WTC11 (cell line): ENCODE results near the gene UBASH3B. TPM values are rescaled to one million over a fixed set of nuclear protein-coding genes. Genes with fewer than 3 reads are reported as not detected.

Experiments
- ATAC-seq: fragments of 200-7000 bp; cut with Tn5 transposase; 2 replicates; pipeline ENCODE4 v1.10.0; 2021; ENCODE audit warnings: mild to moderate bottlenecking, moderate library complexity
- CTCF ChIA-PET: fragments of 300-600 bp; sonication (Branson Sonifier 250); formaldehyde crosslinking; loops from one replicate; lab custom pipeline; 2021; ENCODE audit warnings: antibody characterized with exemption; lab: Charles Lee
- POLR2A ChIA-PET: fragments of 350-600 bp; sonication (Branson Sonifier 250); formaldehyde crosslinking; loops from one replicate; lab custom pipeline; 2021; ENCODE audit warnings: antibody characterized with exemption; lab: Charles Lee
- DNase-seq: peaks from one replicate; pipeline ENCODE4 v3.0.0; 2021; ENCODE audit warnings: low spot score
- H3K27ac Mint-ChIP-seq: 2 replicates; pipeline ENCODE4 v1.8.0; 2021; ENCODE audit warnings: mixed read lengths
- H3K27me3 Mint-ChIP-seq: 2 replicates; pipeline ENCODE4 v1.8.0; 2021; ENCODE audit warnings: low read depth, mild to moderate bottlenecking, moderate library complexity, mixed read lengths
- H3K36me3 Mint-ChIP-seq: 2 replicates; pipeline ENCODE4 v1.8.0; 2021; ENCODE audit warnings: mixed read lengths
- H3K4me1 Mint-ChIP-seq: 2 replicates; pipeline ENCODE4 v1.8.0; 2022; ENCODE audit warnings: mixed read lengths
- H3K4me3 Mint-ChIP-seq: 2 replicates; pipeline ENCODE4 v1.8.0; 2021; ENCODE audit warnings: mild to moderate bottlenecking, moderate library complexity, mixed read lengths
- H3K9me3 Mint-ChIP-seq: 2 replicates; pipeline ENCODE4 v1.8.0; 2021; ENCODE audit warnings: mixed read lengths
- ATF1 ChIP-seq: sonication (generic); formaldehyde crosslinking; IDR thresholded peaks from 2 replicates; pipeline ENCODE4 v1.8.1; 2023; ENCODE audit warnings: mild to moderate bottlenecking, moderate library complexity, missing genetic modification reagents
- ATF3 ChIP-seq: sonication (generic); formaldehyde crosslinking; conservative IDR thresholded peaks from 2 replicates; pipeline ENCODE4 v1.8.1; 2022; ENCODE audit warnings: mild to moderate bottlenecking, missing genetic modification reagents
- CBFB ChIP-seq: sonication (generic); formaldehyde crosslinking; IDR thresholded peaks from 2 replicates; pipeline ENCODE4 v1.8.1; 2022; ENCODE audit warnings: mild to moderate bottlenecking, low read depth, missing genetic modification reagents
- CTCF ChIP-seq: fragments of 200-600 bp; IDR thresholded peaks from 2 replicates; pipeline ENCODE4 v1.8.0; 2022; ENCODE audit warnings: antibody characterized with exemption
- ELF4 ChIP-seq: sonication (generic); formaldehyde crosslinking; IDR thresholded peaks from 2 replicates; pipeline ENCODE4 v1.8.1; 2022; ENCODE audit warnings: low read depth, mild to moderate bottlenecking, moderate library complexity, missing genetic modification reagents
- GABPB1 ChIP-seq: sonication (generic); formaldehyde crosslinking; IDR thresholded peaks from 2 replicates; pipeline ENCODE4 v1.8.1; 2023; ENCODE audit warnings: mild to moderate bottlenecking, missing genetic modification reagents
- HMGA2 ChIP-seq: fragments of 250-450 bp; sonication (Bioruptor Pico); IDR thresholded peaks from 2 replicates; pipeline ENCODE4 v1.4.0; 2021; ENCODE audit warnings: mild to moderate bottlenecking, moderate library complexity
- JAZF1 ChIP-seq: fragments of 250-450 bp; sonication (Bioruptor Pico); IDR thresholded peaks from 2 replicates; pipeline ENCODE4 v1.9.0; 2021; ENCODE audit warnings: moderate library complexity, mild to moderate bottlenecking, inconsistent platforms
- NR1H2 ChIP-seq: sonication (generic); formaldehyde crosslinking; IDR thresholded peaks from 2 replicates; pipeline ENCODE4 v1.9.0; 2021; ENCODE audit warnings: mild to moderate bottlenecking, moderate library complexity, missing genetic modification reagents
- NR3C1 ChIP-seq: sonication (generic); formaldehyde crosslinking; conservative IDR thresholded peaks from 2 replicates; pipeline ENCODE4 v1.8.1; 2023; ENCODE audit warnings: low read depth, mild to moderate bottlenecking, missing genetic modification reagents
- PREB ChIP-seq: sonication (generic); formaldehyde crosslinking; IDR thresholded peaks from 2 replicates; pipeline ENCODE4 v1.8.1; 2022; ENCODE audit warnings: mild to moderate bottlenecking, missing genetic modification reagents, moderate library complexity, borderline replicate concordance
- STAT6 ChIP-seq: sonication (generic); formaldehyde crosslinking; conservative IDR thresholded peaks from 2 replicates; pipeline ENCODE4 v1.8.1; 2023; ENCODE audit warnings: mild to moderate bottlenecking, low read depth, missing genetic modification reagents, moderate library complexity
- TEAD1 ChIP-seq: sonication (generic); formaldehyde crosslinking; IDR thresholded peaks from 2 replicates; pipeline ENCODE4 v1.8.0; 2022; ENCODE audit warnings: mild to moderate bottlenecking, missing genetic modification reagents
- TP53 ChIP-seq: sonication (generic); formaldehyde crosslinking; IDR thresholded peaks from 2 replicates; pipeline ENCODE4 v1.8.1; 2023; ENCODE audit warnings: mild to moderate bottlenecking, missing genetic modification reagents
- ZNF396 ChIP-seq: fragments of 250-450 bp; sonication (Bioruptor Pico); IDR thresholded peaks from 2 replicates; pipeline ENCODE4 v1.8.0; 2021; ENCODE audit warnings: mild to moderate bottlenecking, moderate library complexity, borderline replicate concordance
- ZNF425 ChIP-seq: fragments of 250-450 bp; sonication (Bioruptor Pico); conservative IDR thresholded peaks from 2 replicates; pipeline ENCODE4 v1.9.0; 2021; ENCODE audit warnings: mild to moderate bottlenecking
- ZSCAN18 ChIP-seq: fragments of 250-450 bp; sonication (Bioruptor Pico); IDR thresholded peaks from 2 replicates; pipeline ENCODE4 v2.1.2; 2022; ENCODE audit warnings: mild to moderate bottlenecking, moderate library complexity
- total RNA-seq: library from RNA; stranded (reverse); gene quantifications from 3 replicates; pipeline ENCODE4 v1.2.3, GENCODE V29; 2021

UBASH3B gene
- total RNA-seq, 1 experiment from 2014 or later, result 21.1 TPM

GRCh38 chr11:122796128-122796717 is 140.7 kb downstream of the UBASH3B start:
- ATAC-seq, result peak; percentile 98
- Mint-ChIP-seq H3K4me3 (no peak overlapping the region), H3K9me3 (no peaks in the 10 kb centered on the region), H3K27ac (no peak overlapping the region)
- CTCF ChIA-PET, result interaction anchor here (0.6 to 4.0 kb wide), 37 partner anchors 8 to 258 kb away, joined by 3 to 77 read pairs (median 4); partner anchors contain the start of gene CRTAM
- peak; percentile 86 for TF ChIP-seq CTCF
- TF ChIP-seq JAZF1 (CRISPR knock-in tag), result no peak
- TF ChIP-seq TEAD1 (CRISPR knock-in tag), result 0 out of 2 replicates have a peak, but pooled peaks have one; percentile 39
- TF ChIP-seq CBFB, result no peak
- TF ChIP-seq, all 79 proteins: peak for 2
- no peaks in the 10 kb centered on the region for H3K27me3 Mint-ChIP-seq
- peaks cover 4% of the 10 kb centered on the region; the same call in 1 of the 2 replicates for H3K4me1 Mint-ChIP-seq
- DNase-seq, result peak; percentile 84
- H3K36me3 Mint-ChIP-seq, result peaks cover 16% of the 10 kb centered on the region
- POLR2A ChIA-PET, result no interaction called here

GRCh38 chr11:122797651-122798050 is 142.1 kb downstream of the UBASH3B start:
- H3K4me3 Mint-ChIP-seq, result no peak overlapping the region
- no peaks in the 10 kb centered on the region for H3K9me3 Mint-ChIP-seq
- TF ChIP-seq TP53 (no peak), GABPB1 (CRISPR knock-in tag) (no peak), ATF3 (CRISPR knock-in tag) (no peak), PREB (no peak), ZNF425 (CRISPR knock-in tag) (no peak), ZNF396 (CRISPR knock-in tag) (no peak)
- TF ChIP-seq, all 79 proteins: peak for 0
- Mint-ChIP-seq H3K27me3 (no peaks in the 10 kb centered on the region), H3K4me1 (peaks cover 4% of the 10 kb centered on the region; the same call in 1 of the 2 replicates), H3K36me3 (peaks cover 16% of the 10 kb centered on the region), H3K27ac (no peak overlapping the region)
- ATAC-seq (no peak), DNase-seq (no peak)
- ChIA-PET POLR2A (no interaction called here), CTCF (interaction anchor here (1.2 to 4.0 kb wide), 4 partner anchors 9 to 57 kb away, joined by 4 to 77 read pairs (median 16); no protein-coding TSS in a partner anchor)

GRCh38 chr11:122799406-122800105 is 144.0 kb downstream of the UBASH3B start:
- TF ChIP-seq NR1H2 (CRISPR knock-in tag) (no peak), NR3C1 (CRISPR knock-in tag) (no peak), TP53 (no peak)
- Mint-ChIP-seq H3K4me1 (peaks cover 21% of the 10 kb centered on the region), H3K4me3 (no peak overlapping the region), H3K27me3 (no peaks in the 10 kb centered on the region), H3K9me3 (no peaks in the 10 kb centered on the region), H3K27ac (no peak overlapping the region), H3K36me3 (peaks cover 16% of the 10 kb centered on the region)
- ChIA-PET CTCF (no interaction called here), POLR2A (no interaction called here)
- ATAC-seq (no peak), DNase-seq (no peak)

GRCh38 chr11:122802876-122803275 is 147.4 kb downstream of the UBASH3B start:
- H3K27ac Mint-ChIP-seq, result no peak overlapping the region
- H3K9me3 Mint-ChIP-seq, result no peaks in the 10 kb centered on the region
- H3K27me3 Mint-ChIP-seq, result no peaks in the 10 kb centered on the region
- no peaks in the 10 kb centered on the region for H3K36me3 Mint-ChIP-seq
- ChIA-PET CTCF (interaction anchor here (1.5 kb wide), 1 partner anchor 11 kb away, joined by 5 read pairs; no protein-coding TSS in a partner anchor), POLR2A (no interaction called here)
- ATAC-seq, result no peak
- no peak overlapping the region for H3K4me3 Mint-ChIP-seq
- H3K4me1 Mint-ChIP-seq, result peaks cover 25% of the 10 kb centered on the region
- DNase-seq, result no peak
- TF ChIP-seq STAT6 (CRISPR knock-in tag) (no peak), ATF1 (CRISPR knock-in tag) (no peak), HMGA2 (no peak), ELF4 (CRISPR knock-in tag) (no peak), ZSCAN18 (no peak)
